GM12878 (cell line): ENCODE results near the gene IPP. TPM values are rescaled to one million over a fixed set of nuclear protein-coding genes. Genes with fewer than 3 reads are reported as not detected.

ENCODE experiments used
- BCLAF1 ChIP-seq: fragments of 450-650 bp; IDR thresholded peaks from 2 replicates; pipeline ENCODE4 v1.6.1; 2017; ENCODE audit warnings: antibody characterized with exemption, mild to moderate bottlenecking, moderate library complexity
- DPF2 ChIP-seq: fragments of 450-650 bp; IDR thresholded peaks from 2 replicates; pipeline ENCODE4 v1.6.1; 2017; ENCODE audit warnings: mild to moderate bottlenecking
- EGR1 ChIP-seq, 2 experiments: IDR thresholded peaks; 1 replicate in 1 of 2; 2 replicates in 1 of 2; pipeline ENCODE4 v1.6.1; 2011 to 2012; ENCODE audit warnings: low read depth in 2 of 2, low read length in 2 of 2, borderline replicate concordance in 1 of 2, mild to moderate bottlenecking in 1 of 2, moderate library complexity in 1 of 2
- IRF4 ChIP-seq: IDR thresholded peaks from 2 replicates; pipeline ENCODE4 v1.6.1; 2011; ENCODE audit warnings: low read depth, low read length
- JUND ChIP-seq: IDR thresholded peaks from 2 replicates; pipeline ENCODE4 v1.6.1; 2012; ENCODE audit warnings: low read depth, mild to moderate bottlenecking, low read length, improper control_type of control experiment, moderate library complexity
- MEF2A ChIP-seq: IDR thresholded peaks from 2 replicates; pipeline ENCODE4 v1.6.1; 2011; ENCODE audit warnings: low read depth, mild to moderate bottlenecking, low read length, moderate library complexity; ENCODE audit not compliant: insufficient read depth
- NRF1 ChIP-seq: conservative IDR thresholded peaks from 2 replicates; pipeline ENCODE4 v1.6.1; 2011; ENCODE audit warnings: mild to moderate bottlenecking, low read depth, low read length, improper control_type of control experiment
- PML ChIP-seq: IDR thresholded peaks from 2 replicates; pipeline ENCODE4 v1.6.1; 2012; ENCODE audit warnings: low read length, inconsistent platforms
- RCOR1 ChIP-seq: conservative IDR thresholded peaks from 2 replicates; pipeline ENCODE4 v1.6.1; 2012; ENCODE audit warnings: low read depth, low read length, improper control_type of control experiment
- RELA ChIP-seq: fragments of 450-650 bp; IDR thresholded peaks from 2 replicates; pipeline ENCODE4 v1.8.0; 2014; ENCODE audit warnings: borderline replicate concordance; ENCODE audit not compliant: partially characterized antibody
- SIX5 ChIP-seq: IDR thresholded peaks from 2 replicates; pipeline ENCODE4 v1.6.1; 2011; ENCODE audit warnings: mild to moderate bottlenecking, low read depth, low read length, moderate library complexity; ENCODE audit not compliant: severe bottlenecking
- TCF7 ChIP-seq: IDR thresholded peaks from 2 replicates; pipeline ENCODE4 v1.6.1; 2014; ENCODE audit warnings: antibody characterized with exemption, borderline replicate concordance
- YY1 ChIP-seq: IDR thresholded peaks from 2 replicates; pipeline ENCODE4 v1.6.1; 2011; ENCODE audit warnings: low read depth, mild to moderate bottlenecking, low read length
- polyA plus RNA-seq, 11 experiments: library from polyadenylated mRNA; depleted of rRNA in 4 of 11; unstranded in 6 of 11; stranded (reverse) in 5 of 11; fragments of >200 nt; fragmentation: Nextera tagmentation in 4 of 11; fragmentation: Illumina TruSeq in 1 of 11; extraction: Ambion mirVana in 4 of 11; extraction: Trizol in 1 of 11; gene quantifications; 1 replicate in 1 of 11; 2 replicates in 10 of 11; pipeline versions ENCODE4 v1.2.1 to v1.2.3, GENCODE V29; 2011 to 2016; ENCODE audit warnings: inconsistent platforms in 2 of 11, missing spikeins in 2 of 11, low read depth in 1 of 11
- total RNA-seq, 4 experiments: library from RNA; depleted of rRNA in 3 of 4; stranded (reverse); fragments of >200 nt in 3 of 4; fragmentation: Illumina TruSeq in 1 of 4; extraction: Trizol in 1 of 4; gene quantifications; 2 replicates each; pipeline versions ENCODE4 v1.2.1 to v1.2.3, GENCODE V29; 2013 to 2021
- TF ChIP-seq, protein P1 (sequence below): IDR thresholded peaks from 2 replicates; pipeline ENCODE4 v1.6.1; 2012; ENCODE audit warnings: low read depth, low read length, improper control_type of control experiment
- TF ChIP-seq, protein P2 (sequence below): IDR thresholded peaks from 2 replicates; pipeline ENCODE4 v1.6.1; 2012; ENCODE audit warnings: improper control_type of control experiment, low read depth, low read length; ENCODE audit not compliant: insufficient replicate concordance
- TF ChIP-seq, protein P3 (sequence below): fragments of 450-650 bp; formaldehyde crosslinking; IDR thresholded peaks from 2 replicates; pipeline ENCODE4 v1.4.0; 2020; ENCODE audit warnings: mild to moderate bottlenecking, moderate library complexity

Gene IPP
- total and polyA plus RNA-seq, 10 of the 15 experiments (the other 5 are each of a cell fraction or from before 2014, with no cell fraction given) = 4.7 to 15.0 (median 10.4) TPM

DNA sequence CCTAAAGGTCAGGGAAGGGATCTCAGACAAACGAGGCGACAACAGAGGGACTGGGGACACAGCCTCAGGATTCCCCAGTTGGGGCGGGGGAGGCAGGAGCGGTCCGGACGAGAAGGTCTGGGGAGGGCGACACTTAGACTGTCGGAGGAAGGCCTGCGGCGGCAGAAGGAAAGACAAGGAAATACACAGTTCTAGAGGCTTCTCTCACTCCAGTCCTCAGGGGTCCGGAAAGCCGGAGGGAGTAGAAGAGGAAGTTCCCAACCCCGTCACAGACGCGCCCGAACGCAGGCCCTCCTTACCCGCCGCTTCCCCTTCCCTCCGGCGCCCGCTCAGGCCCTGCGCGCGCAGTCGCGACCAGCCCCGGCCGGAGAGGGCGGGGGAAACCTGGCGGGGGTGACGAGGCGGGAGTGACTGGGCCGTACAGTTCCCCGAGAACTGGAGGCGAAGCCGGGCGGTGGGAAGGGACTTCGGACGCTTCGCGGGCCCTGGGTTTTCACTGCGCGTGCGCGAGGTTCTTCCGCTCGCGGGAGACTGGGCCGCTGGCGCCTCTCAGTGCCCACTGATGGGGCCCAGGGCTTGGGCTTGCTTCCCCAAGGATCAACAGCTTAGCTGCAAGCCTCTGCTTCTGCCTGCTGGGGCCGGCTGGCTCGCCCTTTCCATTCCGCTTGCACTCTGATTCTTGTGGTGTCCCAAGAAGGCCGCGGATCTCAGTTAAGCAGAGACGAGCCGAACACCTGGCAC lies at the start of gene IPP (continued):
- TF ChIP-seq, protein P1, sequence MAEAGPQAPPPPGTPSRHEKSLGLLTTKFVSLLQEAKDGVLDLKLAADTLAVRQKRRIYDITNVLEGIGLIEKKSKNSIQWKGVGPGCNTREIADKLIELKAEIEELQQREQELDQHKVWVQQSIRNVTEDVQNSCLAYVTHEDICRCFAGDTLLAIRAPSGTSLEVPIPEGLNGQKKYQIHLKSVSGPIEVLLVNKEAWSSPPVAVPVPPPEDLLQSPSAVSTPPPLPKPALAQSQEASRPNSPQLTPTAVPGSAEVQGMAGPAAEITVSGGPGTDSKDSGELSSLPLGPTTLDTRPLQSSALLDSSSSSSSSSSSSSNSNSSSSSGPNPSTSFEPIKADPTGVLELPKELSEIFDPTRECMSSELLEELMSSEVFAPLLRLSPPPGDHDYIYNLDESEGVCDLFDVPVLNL = no peak
- TF ChIP-seq DPF2 (peak; percentile 53; the same call in 1 of the 2 replicates), PML (peak; percentile 80; the same call in 1 of the 2 replicates), SIX5 (no peak), EGR1 (IDR thresholded peaks at IDR 0.05; ENCODE audit: borderline replicate concordance in 1 of 2, low read depth in 2 of 2, low read length in 2 of 2) (peak in 1 of 2 experiments; percentile 21; a peak in 1 of 3 replicates), MEF2A (0 out of 2 replicates have a peak, but pooled peaks have one; percentile 21), TCF7 (no peak), RCOR1 (peak; percentile 64; the same call in 1 of the 2 replicates), IRF4 (0 out of 2 replicates have a peak, but pooled peaks have one; percentile 39), NRF1 (peak; percentile 86), YY1 (peak; percentile 50), JUND (no peak), RELA (peak; percentile 80), BCLAF1 (no peak)
- TF ChIP-seq, protein P2, sequence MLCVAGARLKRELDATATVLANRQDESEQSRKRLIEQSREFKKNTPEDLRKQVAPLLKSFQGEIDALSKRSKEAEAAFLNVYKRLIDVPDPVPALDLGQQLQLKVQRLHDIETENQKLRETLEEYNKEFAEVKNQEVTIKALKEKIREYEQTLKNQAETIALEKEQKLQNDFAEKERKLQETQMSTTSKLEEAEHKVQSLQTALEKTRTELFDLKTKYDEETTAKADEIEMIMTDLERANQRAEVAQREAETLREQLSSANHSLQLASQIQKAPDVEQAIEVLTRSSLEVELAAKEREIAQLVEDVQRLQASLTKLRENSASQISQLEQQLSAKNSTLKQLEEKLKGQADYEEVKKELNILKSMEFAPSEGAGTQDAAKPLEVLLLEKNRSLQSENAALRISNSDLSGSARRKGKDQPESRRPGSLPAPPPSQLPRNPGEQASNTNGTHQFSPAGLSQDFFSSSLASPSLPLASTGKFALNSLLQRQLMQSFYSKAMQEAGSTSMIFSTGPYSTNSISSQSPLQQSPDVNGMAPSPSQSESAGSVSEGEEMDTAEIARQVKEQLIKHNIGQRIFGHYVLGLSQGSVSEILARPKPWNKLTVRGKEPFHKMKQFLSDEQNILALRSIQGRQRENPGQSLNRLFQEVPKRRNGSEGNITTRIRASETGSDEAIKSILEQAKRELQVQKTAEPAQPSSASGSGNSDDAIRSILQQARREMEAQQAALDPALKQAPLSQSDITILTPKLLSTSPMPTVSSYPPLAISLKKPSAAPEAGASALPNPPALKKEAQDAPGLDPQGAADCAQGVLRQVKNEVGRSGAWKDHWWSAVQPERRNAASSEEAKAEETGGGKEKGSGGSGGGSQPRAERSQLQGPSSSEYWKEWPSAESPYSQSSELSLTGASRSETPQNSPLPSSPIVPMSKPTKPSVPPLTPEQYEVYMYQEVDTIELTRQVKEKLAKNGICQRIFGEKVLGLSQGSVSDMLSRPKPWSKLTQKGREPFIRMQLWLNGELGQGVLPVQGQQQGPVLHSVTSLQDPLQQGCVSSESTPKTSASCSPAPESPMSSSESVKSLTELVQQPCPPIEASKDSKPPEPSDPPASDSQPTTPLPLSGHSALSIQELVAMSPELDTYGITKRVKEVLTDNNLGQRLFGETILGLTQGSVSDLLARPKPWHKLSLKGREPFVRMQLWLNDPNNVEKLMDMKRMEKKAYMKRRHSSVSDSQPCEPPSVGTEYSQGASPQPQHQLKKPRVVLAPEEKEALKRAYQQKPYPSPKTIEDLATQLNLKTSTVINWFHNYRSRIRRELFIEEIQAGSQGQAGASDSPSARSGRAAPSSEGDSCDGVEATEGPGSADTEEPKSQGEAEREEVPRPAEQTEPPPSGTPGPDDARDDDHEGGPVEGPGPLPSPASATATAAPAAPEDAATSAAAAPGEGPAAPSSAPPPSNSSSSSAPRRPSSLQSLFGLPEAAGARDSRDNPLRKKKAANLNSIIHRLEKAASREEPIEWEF = no peak
- TF ChIP-seq, protein P3, sequence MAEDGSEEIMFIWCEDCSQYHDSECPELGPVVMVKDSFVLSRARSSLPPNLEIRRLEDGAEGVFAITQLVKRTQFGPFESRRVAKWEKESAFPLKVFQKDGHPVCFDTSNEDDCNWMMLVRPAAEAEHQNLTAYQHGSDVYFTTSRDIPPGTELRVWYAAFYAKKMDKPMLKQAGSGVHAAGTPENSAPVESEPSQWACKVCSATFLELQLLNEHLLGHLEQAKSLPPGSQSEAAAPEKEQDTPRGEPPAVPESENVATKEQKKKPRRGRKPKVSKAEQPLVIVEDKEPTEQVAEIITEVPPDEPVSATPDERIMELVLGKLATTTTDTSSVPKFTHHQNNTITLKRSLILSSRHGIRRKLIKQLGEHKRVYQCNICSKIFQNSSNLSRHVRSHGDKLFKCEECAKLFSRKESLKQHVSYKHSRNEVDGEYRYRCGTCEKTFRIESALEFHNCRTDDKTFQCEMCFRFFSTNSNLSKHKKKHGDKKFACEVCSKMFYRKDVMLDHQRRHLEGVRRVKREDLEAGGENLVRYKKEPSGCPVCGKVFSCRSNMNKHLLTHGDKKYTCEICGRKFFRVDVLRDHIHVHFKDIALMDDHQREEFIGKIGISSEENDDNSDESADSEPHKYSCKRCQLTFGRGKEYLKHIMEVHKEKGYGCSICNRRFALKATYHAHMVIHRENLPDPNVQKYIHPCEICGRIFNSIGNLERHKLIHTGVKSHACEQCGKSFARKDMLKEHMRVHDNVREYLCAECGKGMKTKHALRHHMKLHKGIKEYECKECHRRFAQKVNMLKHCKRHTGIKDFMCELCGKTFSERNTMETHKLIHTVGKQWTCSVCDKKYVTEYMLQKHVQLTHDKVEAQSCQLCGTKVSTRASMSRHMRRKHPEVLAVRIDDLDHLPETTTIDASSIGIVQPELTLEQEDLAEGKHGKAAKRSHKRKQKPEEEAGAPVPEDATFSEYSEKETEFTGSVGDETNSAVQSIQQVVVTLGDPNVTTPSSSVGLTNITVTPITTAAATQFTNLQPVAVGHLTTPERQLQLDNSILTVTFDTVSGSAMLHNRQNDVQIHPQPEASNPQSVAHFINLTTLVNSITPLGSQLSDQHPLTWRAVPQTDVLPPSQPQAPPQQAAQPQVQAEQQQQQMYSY (CRISPR knock-in tag) = no peak
